Neural cell (in vitro differentiated cells): ENCODE measurements around the gene ATP12A. TPM values are rescaled to one million over a fixed set of nuclear protein-coding genes. Genes with fewer than 3 reads are reported as not detected.

Experiments used
- H2AFZ ChIP-seq: fragments of 200-600, 300-800 bp; sonication (generic), shearing (Covaris generic); 2 replicates; pipeline ENCODE4 v1.6.0; 2014; ENCODE audit warnings: low read depth, mild to moderate bottlenecking, antibody characterized with exemption, low read length, moderate library complexity
- H3F3A ChIP-seq: fragments of 200-600 bp; shearing (Covaris generic); 2 replicates; pipeline ENCODE4 v1.6.1; 2016; ENCODE audit warnings: mild to moderate bottlenecking, moderate library complexity, mixed read lengths, antibody characterized with exemption, low read length; ENCODE audit not compliant: insufficient read depth, poor library complexity, severe bottlenecking
- H3K27ac ChIP-seq: fragments of 200-600, 300-800 bp; sonication (generic), shearing (Covaris generic); 2 replicates; pipeline ENCODE4 v1.5.1; 2014; ENCODE audit warnings: mild to moderate bottlenecking, low read length, moderate library complexity
- H3K27me3 ChIP-seq: fragments of 300-800, 200-600 bp; sonication (generic), shearing (Covaris generic); 2 replicates; pipeline ENCODE4 v1.6.0; 2014; ENCODE audit warnings: mild to moderate bottlenecking, low read depth, low read length, moderate library complexity; ENCODE audit not compliant: insufficient read depth
- H3K36me3 ChIP-seq: fragments of 300-800, 200-600 bp; sonication (generic), shearing (Covaris generic); 2 replicates; pipeline ENCODE4 v1.5.1; 2014; ENCODE audit warnings: mild to moderate bottlenecking, antibody characterized with exemption, low read length, moderate library complexity; ENCODE audit not compliant: insufficient read depth
- H3K4me2 ChIP-seq: fragments of 300-800, 200-600 bp; sonication (generic), shearing (Covaris generic); 2 replicates; pipeline ENCODE4 v1.6.0; 2014; ENCODE audit warnings: mild to moderate bottlenecking, low read length
- H3K4me3 ChIP-seq: fragments of 300-800, 200-600 bp; sonication (generic), shearing (Covaris generic); 2 replicates; pipeline ENCODE4 v1.5.1; 2014; ENCODE audit warnings: mild to moderate bottlenecking, low read length, moderate library complexity
- H3K79me2 ChIP-seq: fragments of 200-600 bp; shearing (Covaris generic); replicated peaks from 2 replicates; pipeline ENCODE4 v1.6.0; 2014; ENCODE audit warnings: mild to moderate bottlenecking, low read length, moderate library complexity; ENCODE audit not compliant: insufficient read depth
- H3K9ac ChIP-seq: fragments of 300-800, 200-600 bp; sonication (generic), shearing (Covaris generic); 2 replicates; pipeline ENCODE4 v1.6.1; 2016; ENCODE audit warnings: mild to moderate bottlenecking, low read length, mixed read lengths
- H3K9me2 ChIP-seq: fragments of 200-600 bp; shearing (Covaris generic); 2 replicates; pipeline ENCODE4 v1.6.1; 2016; ENCODE audit warnings: mild to moderate bottlenecking, low read length, mixed read lengths; ENCODE audit not compliant: insufficient read depth
- H3K9me3 ChIP-seq: fragments of 200-600, 300-800 bp; sonication (generic), shearing (Covaris generic); 2 replicates; pipeline ENCODE4 v1.6.1; 2016; ENCODE audit warnings: mild to moderate bottlenecking, mixed run types, low read length, moderate library complexity, mixed read lengths
- H4K20me1 ChIP-seq: fragments of 200-600 bp; shearing (Covaris generic); 2 replicates; pipeline ENCODE4 v1.6.1; 2016; ENCODE audit warnings: mild to moderate bottlenecking, mixed run types; ENCODE audit not compliant: insufficient read depth
- EP300 ChIP-seq: fragments of 450-650 bp; conservative IDR thresholded peaks from 2 replicates; pipeline ENCODE4 v1.6.1; 2014; ENCODE audit warnings: antibody characterized with exemption, mild to moderate bottlenecking, moderate library complexity; ENCODE audit not compliant: poor library complexity, severe bottlenecking
- EZH2 ChIP-seq: fragments of 200-600, 300-800 bp; shearing (Covaris generic), sonication (generic); IDR thresholded peaks from 2 replicates; pipeline ENCODE4 v1.6.1; 2014; ENCODE audit warnings: antibody characterized with exemption, low read length, borderline replicate concordance, mild to moderate bottlenecking; ENCODE audit not compliant: insufficient read depth, poor library complexity, severe bottlenecking
- MXI1 ChIP-seq: fragments of 450-650 bp; conservative IDR thresholded peaks from 2 replicates; pipeline ENCODE4 v1.6.1; 2014; ENCODE audit warnings: antibody characterized with exemption, mild to moderate bottlenecking; ENCODE audit not compliant: poor library complexity, severe bottlenecking
- POLR2AphosphoS5 ChIP-seq: IDR thresholded peaks from 2 replicates; pipeline ENCODE4 v1.6.1; 2012
- RAD21 ChIP-seq: fragments of 450-650 bp; conservative IDR thresholded peaks from 2 replicates; pipeline ENCODE4 v1.6.1; 2014; ENCODE audit warnings: antibody characterized with exemption, mild to moderate bottlenecking, moderate library complexity
- SMC3 ChIP-seq: fragments of 450-650 bp; conservative IDR thresholded peaks from 2 replicates; pipeline ENCODE4 v1.6.1; 2014; ENCODE audit warnings: antibody characterized with exemption, mild to moderate bottlenecking, moderate library complexity; ENCODE audit not compliant: poor library complexity
- TAF1 ChIP-seq: IDR thresholded peaks from 2 replicates; pipeline ENCODE4 v1.6.1; 2012; ENCODE audit warnings: low read depth
- polyA plus RNA-seq: library from polyadenylated mRNA; depleted of rRNA; stranded (reverse); fragments of >200 nt; gene quantifications from 2 replicates; pipeline ENCODE4 v1.2.3, GENCODE V29; 2014
- TF ChIP-seq, protein P1 (sequence below): IDR thresholded peaks from 2 replicates; pipeline ENCODE4 v1.6.1; 2012; ENCODE audit warnings: borderline replicate concordance
- TF ChIP-seq, protein P2 (sequence below): fragments of 450-650 bp; IDR thresholded peaks from 2 replicates; pipeline ENCODE4 v1.5.1; 2014; ENCODE audit warnings: antibody characterized with exemption, mild to moderate bottlenecking, moderate library complexity; ENCODE audit not compliant: poor library complexity, severe bottlenecking

The ATP12A gene
- polyA plus RNA-seq, 1 donor from 2014 or later, result not detected

- TF ChIP-seq EZH2 (no peak), MXI1 (no peak), SMC3 (no peak), TAF1 (no peak), EP300 (no peak), POLR2AphosphoS5 (no peak), RAD21 (no peak)
- TF ChIP-seq, protein P1, sequence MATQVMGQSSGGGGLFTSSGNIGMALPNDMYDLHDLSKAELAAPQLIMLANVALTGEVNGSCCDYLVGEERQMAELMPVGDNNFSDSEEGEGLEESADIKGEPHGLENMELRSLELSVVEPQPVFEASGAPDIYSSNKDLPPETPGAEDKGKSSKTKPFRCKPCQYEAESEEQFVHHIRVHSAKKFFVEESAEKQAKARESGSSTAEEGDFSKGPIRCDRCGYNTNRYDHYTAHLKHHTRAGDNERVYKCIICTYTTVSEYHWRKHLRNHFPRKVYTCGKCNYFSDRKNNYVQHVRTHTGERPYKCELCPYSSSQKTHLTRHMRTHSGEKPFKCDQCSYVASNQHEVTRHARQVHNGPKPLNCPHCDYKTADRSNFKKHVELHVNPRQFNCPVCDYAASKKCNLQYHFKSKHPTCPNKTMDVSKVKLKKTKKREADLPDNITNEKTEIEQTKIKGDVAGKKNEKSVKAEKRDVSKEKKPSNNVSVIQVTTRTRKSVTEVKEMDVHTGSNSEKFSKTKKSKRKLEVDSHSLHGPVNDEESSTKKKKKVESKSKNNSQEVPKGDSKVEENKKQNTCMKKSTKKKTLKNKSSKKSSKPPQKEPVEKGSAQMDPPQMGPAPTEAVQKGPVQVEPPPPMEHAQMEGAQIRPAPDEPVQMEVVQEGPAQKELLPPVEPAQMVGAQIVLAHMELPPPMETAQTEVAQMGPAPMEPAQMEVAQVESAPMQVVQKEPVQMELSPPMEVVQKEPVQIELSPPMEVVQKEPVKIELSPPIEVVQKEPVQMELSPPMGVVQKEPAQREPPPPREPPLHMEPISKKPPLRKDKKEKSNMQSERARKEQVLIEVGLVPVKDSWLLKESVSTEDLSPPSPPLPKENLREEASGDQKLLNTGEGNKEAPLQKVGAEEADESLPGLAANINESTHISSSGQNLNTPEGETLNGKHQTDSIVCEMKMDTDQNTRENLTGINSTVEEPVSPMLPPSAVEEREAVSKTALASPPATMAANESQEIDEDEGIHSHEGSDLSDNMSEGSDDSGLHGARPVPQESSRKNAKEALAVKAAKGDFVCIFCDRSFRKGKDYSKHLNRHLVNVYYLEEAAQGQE, result no peak
- TF ChIP-seq, protein P2, sequence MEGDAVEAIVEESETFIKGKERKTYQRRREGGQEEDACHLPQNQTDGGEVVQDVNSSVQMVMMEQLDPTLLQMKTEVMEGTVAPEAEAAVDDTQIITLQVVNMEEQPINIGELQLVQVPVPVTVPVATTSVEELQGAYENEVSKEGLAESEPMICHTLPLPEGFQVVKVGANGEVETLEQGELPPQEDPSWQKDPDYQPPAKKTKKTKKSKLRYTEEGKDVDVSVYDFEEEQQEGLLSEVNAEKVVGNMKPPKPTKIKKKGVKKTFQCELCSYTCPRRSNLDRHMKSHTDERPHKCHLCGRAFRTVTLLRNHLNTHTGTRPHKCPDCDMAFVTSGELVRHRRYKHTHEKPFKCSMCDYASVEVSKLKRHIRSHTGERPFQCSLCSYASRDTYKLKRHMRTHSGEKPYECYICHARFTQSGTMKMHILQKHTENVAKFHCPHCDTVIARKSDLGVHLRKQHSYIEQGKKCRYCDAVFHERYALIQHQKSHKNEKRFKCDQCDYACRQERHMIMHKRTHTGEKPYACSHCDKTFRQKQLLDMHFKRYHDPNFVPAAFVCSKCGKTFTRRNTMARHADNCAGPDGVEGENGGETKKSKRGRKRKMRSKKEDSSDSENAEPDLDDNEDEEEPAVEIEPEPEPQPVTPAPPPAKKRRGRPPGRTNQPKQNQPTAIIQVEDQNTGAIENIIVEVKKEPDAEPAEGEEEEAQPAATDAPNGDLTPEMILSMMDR, result no peak
- Histone ChIP-seq H3K9ac (no peak overlapping the region), H3K9me3 (no peaks in the 10 kb centered on the region), H2AFZ (no peak overlapping the region), H3K79me2 (no peaks in the 10 kb centered on the region), H3K27me3 (no peaks in the 10 kb centered on the region), H3K36me3 (no peaks in the 10 kb centered on the region), H3K9me2 (no peaks in the 10 kb centered on the region), H3K4me2 (no peak overlapping the region), H4K20me1 (no peaks in the 10 kb centered on the region), H3F3A (no peaks in the 10 kb centered on the region), H3K27ac (no peak overlapping the region), H3K4me3 (no peak overlapping the region)
These were observed 18.5 kb downstream of the ATP12A start for GRCh38 chr13:24698686-24699085.

GRCh38 chr13:24699541-24699940 lies 19.3 kb downstream of the ATP12A start:
- Histone ChIP-seq H3K27me3 (no peaks in the 10 kb centered on the region), H3K9me2 (no peaks in the 10 kb centered on the region), H2AFZ (no peak overlapping the region), H3K36me3 (no peaks in the 10 kb centered on the region), H3K9me3 (no peaks in the 10 kb centered on the region), H3K9ac (no peak overlapping the region), H3K4me3 (no peak overlapping the region), H3K4me2 (no peak overlapping the region), H4K20me1 (no peaks in the 10 kb centered on the region), H3F3A (no peaks in the 10 kb centered on the region), H3K79me2 (no peaks in the 10 kb centered on the region), H3K27ac (no peak overlapping the region)
- TF ChIP-seq RAD21 (no peak), SMC3 (no peak), POLR2AphosphoS5 (no peak), MXI1 (no peak), EZH2 (no peak), EP300 (no peak), TAF1 (no peak)
- TF ChIP-seq, protein P1, result no peak
- TF ChIP-seq, protein P2, result no peak
